Epithelial cell of esophagus (primary cell): Measurements from ENCODE around the gene SLC6A1.

ENCODE experiments used
- DNase-seq: peaks from one replicate; pipeline ENCODE4 v3.0.0; 2010; ENCODE audit warnings: low read depth
- H3K4me3 ChIP-seq: 2 replicates; pipeline ENCODE4 v1.5.1; 2011; ENCODE audit warnings: mild to moderate bottlenecking, low read length, control low read depth
- CTCF ChIP-seq: IDR thresholded peaks from 2 replicates; pipeline ENCODE4 v1.5.1; 2011; ENCODE audit warnings: low read depth, mild to moderate bottlenecking, low read length, control low read depth, inconsistent platforms; ENCODE audit not compliant: insufficient read depth; ENCODE audit errors: missing control alignments

Gene SLC6A1

GRCh38 chr3:11037976-11038375 is 45.4 kb downstream of the SLC6A1 start:
- H3K4me3 ChIP-seq = no peak overlapping the region
- DNase-seq = no peak
- TF ChIP-seq CTCF = no peak

GRCh38 chr3:11045536-11045935 is 53.0 kb downstream of the SLC6A1 start:
- H3K4me3 ChIP-seq = no peak overlapping the region
- no peak for TF ChIP-seq CTCF

GRCh38 chr3:11047500-11047899 is 55.0 kb downstream of the SLC6A1 start:
- DNase-seq = peak; percentile 69
- no peak for TF ChIP-seq CTCF
- H3K4me3 ChIP-seq = no peak overlapping the region

More at GRCh38 chr3:11045536-11045935, 53.0 kb downstream of the SLC6A1 start:
- no peak for DNase-seq

GRCh38 chr3:11050666-11051323 is 58.2 kb downstream of the SLC6A1 start:
- no peak for DNase-seq
- no peak for TF ChIP-seq CTCF
- H3K4me3 ChIP-seq = no peak overlapping the region

- TF ChIP-seq CTCF = no peak
Measured at GRCh38 chr3:11053926-11054503, 61.5 kb downstream of the SLC6A1 start.

GRCh38 chr3:11054739-11055438 is 62.3 kb downstream of the SLC6A1 start:
- no peak for TF ChIP-seq CTCF
- no peak overlapping the region for H3K4me3 ChIP-seq

More at GRCh38 chr3:11053926-11054503, 61.5 kb downstream of the SLC6A1 start:
- DNase-seq = peak; percentile 83
- H3K4me3 ChIP-seq = no peak overlapping the region

GRCh38 chr3:11055496-11055895 is 62.9 kb downstream of the SLC6A1 start:
- no peak for TF ChIP-seq CTCF
- no peak for DNase-seq
- no peak overlapping the region for H3K4me3 ChIP-seq

More at GRCh38 chr3:11054739-11055438, 62.3 kb downstream of the SLC6A1 start:
- no peak for DNase-seq
